Endothelial cell of umbilical vein (primary cell): Measurements from ENCODE around the gene PNPLA6. TPM values are rescaled to one million over a fixed set of nuclear protein-coding genes. Genes with fewer than 3 reads are reported as not detected.

Source experiments
- BruUV-seq: library from RNA; stranded (reverse); fragments of 400-500 nt; replicated peaks from 2 replicates; lab custom pipeline; 2021; lab: Mats Ljungman, UMichigan
- CTCF ChIA-PET: fragments of 300-600, 350-600 bp; sonication (Branson Sonifier 250); formaldehyde crosslinking; loops from one replicate; lab custom pipeline; 2021; ENCODE audit warnings: antibody characterized with exemption, inconsistent platforms; lab: Charles Lee
- POLR2A ChIA-PET: fragments of 300-600, 350-600 bp; sonication (Branson Sonifier 250); formaldehyde crosslinking; loops from one replicate; lab custom pipeline; 2021; ENCODE audit warnings: antibody characterized with exemption, inconsistent platforms; lab: Charles Lee
- DNase-seq: peaks from one replicate; pipeline ENCODE4 v3.0.0-alpha.2; 2011; ENCODE audit warnings: low read depth, low spot score
- FAIRE-seq: peaks from 2 replicates; lab custom pipeline; 2011; peaks lifted over from hg19 to GRCh38; lab: Jason Lieb, UNC
- H2AFZ ChIP-seq: 2 replicates; pipeline ENCODE4 v1.6.0; 2012; ENCODE audit warnings: low read depth, low read length, control low read depth, inconsistent platforms
- H3K27ac ChIP-seq: 2 replicates; pipeline ENCODE4 v1.5.1; 2011; ENCODE audit warnings: low read depth, mild to moderate bottlenecking, control low read depth, low read length, moderate library complexity; ENCODE audit not compliant: insufficient read depth
- H3K27me3 ChIP-seq, 2 experiments: 2 replicates each; pipeline versions ENCODE4 v1.6.0 to v1.6.1; 2011; ENCODE audit warnings: low read length in 2 of 2, mixed read lengths in 1 of 2; ENCODE audit not compliant: control insufficient read depth in 2 of 2, insufficient read depth in 2 of 2
- H3K36me3 ChIP-seq, 2 experiments: 2 replicates in 1 of 2; 3 replicates in 1 of 2; pipeline ENCODE4 v1.5.1; 2011; ENCODE audit warnings: low read length in 2 of 2, mild to moderate bottlenecking in 1 of 2, moderate library complexity in 1 of 2; ENCODE audit not compliant: control insufficient read depth in 2 of 2, insufficient read depth in 2 of 2; ENCODE audit errors: extremely low read depth in 1 of 2
- H3K4me1 ChIP-seq: 3 replicates; pipeline ENCODE4 v1.5.1; 2011; ENCODE audit warnings: mild to moderate bottlenecking, low read length; ENCODE audit not compliant: control insufficient read depth, insufficient read depth; ENCODE audit errors: extremely low read depth
- H3K4me2 ChIP-seq: 2 replicates; pipeline ENCODE4 v1.6.1; 2011; ENCODE audit warnings: low read length, control low read depth, mixed read lengths; ENCODE audit not compliant: insufficient read depth
- H3K4me3 ChIP-seq, 3 experiments: fragments of 200-600 bp in 1 of 3; sonication (generic), shearing (Covaris generic) in 1 of 3; replicated peaks in 1 of 3; 2 replicates each; pipeline ENCODE4 v1.5.1; 2011 to 2016; ENCODE audit warnings: control low read depth in 3 of 3, low read length in 3 of 3, mild to moderate bottlenecking in 2 of 3, inconsistent platforms in 1 of 3, low read depth in 1 of 3, moderate library complexity in 1 of 3; ENCODE audit not compliant: insufficient read depth in 1 of 3
- H3K79me2 ChIP-seq: 2 replicates; pipeline ENCODE4 v1.6.0; 2012; ENCODE audit warnings: low read length, inconsistent platforms; ENCODE audit not compliant: control insufficient read depth, insufficient read depth
- H3K9ac ChIP-seq: replicated peaks from 2 replicates; pipeline ENCODE3; 2011; ENCODE audit warnings: low read length, control low read depth; ENCODE audit not compliant: insufficient read depth; ENCODE audit errors: extremely low read depth
- H3K9me1 ChIP-seq: replicated peaks from 3 replicates; pipeline ENCODE4 v1.6.0; 2011; ENCODE audit warnings: mild to moderate bottlenecking, low read length; ENCODE audit not compliant: control insufficient read depth, insufficient read depth; ENCODE audit errors: extremely low read depth
- H3K9me3 ChIP-seq: replicated peaks from 2 replicates; pipeline ENCODE4 v1.5.1; 2012; ENCODE audit warnings: low read length, inconsistent platforms; ENCODE audit not compliant: control insufficient read depth, insufficient read depth
- H4K20me1 ChIP-seq: replicated peaks from 2 replicates; pipeline ENCODE3; 2011; ENCODE audit warnings: mild to moderate bottlenecking, low read length; ENCODE audit not compliant: control insufficient read depth, insufficient read depth; ENCODE audit errors: extremely low read depth
- CTCF ChIP-seq, 2 donors: IDR thresholded peaks; 1 replicate in 1 of 2; 2 replicates in 1 of 2; pipeline ENCODE4 v1.5.1; 2011; ENCODE audit warnings: low read length in 2 of 2, mild to moderate bottlenecking in 2 of 2, moderate library complexity in 2 of 2, control low read depth in 1 of 2, inconsistent platforms in 1 of 2, low read depth in 1 of 2; ENCODE audit not compliant: insufficient read depth in 1 of 2; ENCODE audit errors: extremely low read depth in 1 of 2
- EZH2 ChIP-seq: IDR thresholded peaks from 2 replicates; pipeline ENCODE4 v1.6.1; 2012; ENCODE audit warnings: borderline replicate concordance, low read depth, mild to moderate bottlenecking, moderate library complexity, low read length, inconsistent platforms; ENCODE audit not compliant: severe bottlenecking
- FOS ChIP-seq: IDR thresholded peaks from 2 replicates; pipeline ENCODE4 v1.6.1; 2011; ENCODE audit warnings: mild to moderate bottlenecking, low read length, moderate library complexity, borderline replicate concordance; ENCODE audit not compliant: insufficient read depth
- GATA2 ChIP-seq: IDR thresholded peaks from 2 replicates; pipeline ENCODE4 v1.7.0; 2011; ENCODE audit warnings: low read depth, mild to moderate bottlenecking, moderate library complexity, mixed read lengths, low read length; ENCODE audit not compliant: insufficient read length, insufficient read depth
- JUN ChIP-seq: IDR thresholded peaks from 2 replicates; pipeline ENCODE4 v1.6.1; 2011; ENCODE audit warnings: borderline replicate concordance, low read depth; ENCODE audit not compliant: insufficient read length, insufficient read depth
- MYC ChIP-seq: IDR thresholded peaks from one replicate; pipeline ENCODE4 v1.6.1; 2011; ENCODE audit warnings: mild to moderate bottlenecking, low read depth, low read length
- POLR2A ChIP-seq: IDR thresholded peaks from 2 replicates; pipeline ENCODE4 v1.6.1; 2012; ENCODE audit warnings: low read depth, mild to moderate bottlenecking, control low read depth, low read length
- POLR2AphosphoS5 ChIP-seq: IDR thresholded peaks from 2 replicates; pipeline ENCODE4 v1.6.1; 2012; ENCODE audit warnings: low read depth, mild to moderate bottlenecking, control low read depth, low read length, moderate library complexity; ENCODE audit not compliant: insufficient read depth
- dilution Hi-C: fragments of 300-500 bp; cut with MboI; formaldehyde crosslinking; loops from one replicate; pipeline ENCODE4 v1.15.0; 2019; ENCODE audit warnings: low sequenced_read_pairs; ENCODE audit not compliant: extremely low pct_ligation_motif_present
- intact Hi-C: fragments of 100-400 bp; cut with micrococcal nuclease; formaldehyde crosslinking; loops from one replicate; pipeline ENCODE4 v1.10.0; 2022
- polyA plus RNA-seq, 4 experiments: library from polyadenylated mRNA; depleted of rRNA in 3 of 4; stranded (reverse) in 3 of 4; unstranded in 1 of 4; fragments of >200 nt; gene quantifications; 2 replicates each; pipeline versions ENCODE4 v1.2.1 to v1.2.3, GENCODE V29; 2011 to 2012; ENCODE audit warnings: missing spikeins in 1 of 4
- total RNA-seq: library from RNA; stranded (reverse); gene quantifications from 2 replicates; pipeline ENCODE4 v1.2.3, GENCODE V29; 2021
- TF ChIP-seq, protein P1 (sequence below): IDR thresholded peaks from 2 replicates; pipeline ENCODE4 v1.6.1; 2011; ENCODE audit not compliant: insufficient read depth, insufficient read length

PNPLA6 gene
- total and polyA plus RNA-seq, 2 donors (not counting 3 experiments of a cell fraction or from before 2014, with no cell fraction given) = 106 to 164 TPM

GRCh38 chr19:7506385-7507328 lies 28.9 kb upstream of the PNPLA6 start:
- Histone ChIP-seq H3K9me1 (no peaks in the 10 kb centered on the region), H3K9me3 (no peaks in the 10 kb centered on the region), H3K36me3 (no peaks in the 10 kb centered on the region), H2AFZ (peak overlapping the region; percentile 80), H3K4me2 (no peak overlapping the region), H3K79me2 (no peaks in the 10 kb centered on the region), H3K4me1 (no peaks in the 10 kb centered on the region), H3K4me3 (no peak overlapping the region), H3K27me3 (peaks cover 0 to 3% of the 10 kb centered on the region in 2 experiments), H3K9ac (no peak overlapping the region), H3K27ac (no peak overlapping the region), H4K20me1 (no peaks in the 10 kb centered on the region)
- intact Hi-C loops = no loop called here
- FAIRE-seq (peak; percentile 80), DNase-seq (peak; percentile 63)
- no TSS peak for BruUV-seq
- CTCF ChIA-PET = interaction anchor here (0.6 to 3.4 kb wide), 6 partner anchors 9 to 34 kb away, joined by 3 to 20 read pairs (median 4); partner anchors contain the start of gene ZNF358
- dilution Hi-C loops = no loop called here
- POLR2A ChIA-PET = no interaction called here
- TF ChIP-seq POLR2AphosphoS5 (no peak), JUN (no peak), FOS (no peak), CTCF (IDR thresholded peaks at IDR 0.05; ENCODE audit: extremely low read depth in 1 of 2, insufficient read depth in 1 of 2, low read depth in 1 of 2, low read length in 2 of 2) (no peak), EZH2 (no peak), MYC (no peak), GATA2 (no peak), POLR2A (no peak)
- TF ChIP-seq, protein P1, sequence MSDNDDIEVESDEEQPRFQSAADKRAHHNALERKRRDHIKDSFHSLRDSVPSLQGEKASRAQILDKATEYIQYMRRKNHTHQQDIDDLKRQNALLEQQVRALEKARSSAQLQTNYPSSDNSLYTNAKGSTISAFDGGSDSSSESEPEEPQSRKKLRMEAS = no peak
